ENCODE results near the gene TMED9.

Gene TMED9

DNA sequence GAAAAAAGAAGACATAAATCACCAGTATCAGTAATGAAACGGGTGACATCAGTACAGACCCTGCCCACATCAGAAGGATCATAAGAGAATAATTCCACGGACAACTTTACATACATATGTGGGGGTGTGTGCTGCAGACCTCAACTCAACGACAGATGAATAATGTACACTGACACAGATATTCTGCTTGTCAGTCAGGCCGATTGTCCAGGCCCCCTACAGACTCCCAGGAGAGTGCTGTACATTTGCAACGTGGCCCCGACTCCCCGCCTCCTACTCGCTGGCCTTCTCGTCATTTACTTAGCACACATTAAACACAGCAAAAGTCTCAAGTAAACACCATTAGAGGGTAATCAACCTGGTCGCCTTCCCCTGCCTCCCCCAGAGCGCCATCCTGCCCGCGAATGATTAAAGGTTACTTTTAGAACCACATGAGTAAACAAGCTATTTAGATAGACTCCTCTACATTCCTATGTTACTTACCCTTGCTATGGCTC, 3.5 kb upstream of the TMED9 start:
- Histone ChIP-seq H3K27ac (no peak overlapping the region), H3K4me1 (ENCODE audit: low read depth, poor library complexity, severe bottlenecking) (peaks cover 9% of the 10 kb centered on the region), H3K4me2 (no peak overlapping the region), H2AFZ (ENCODE audit: low read depth) (no peak overlapping the region), H3K9ac (no peak overlapping the region), H3K79me2 (ENCODE audit: insufficient read depth, low read depth) (peaks cover 8% of the 10 kb centered on the region; the same call in 1 of the 2 replicates), H3K27me3 (ENCODE audit: insufficient read depth, low read depth) (peaks cover 5% of the 10 kb centered on the region; the same call in 1 of the 2 replicates), H3K36me3 (ENCODE audit: insufficient read depth) (no peaks in the 10 kb centered on the region), H3K4me3 (IDR thresholded peaks at IDR 0.05; ENCODE audit: insufficient read depth, low read depth, low read length) (no peak overlapping the region), H4K20me1 (ENCODE audit: insufficient read depth) (no peaks in the 10 kb centered on the region)
- TF ChIP-seq, protein P1, sequence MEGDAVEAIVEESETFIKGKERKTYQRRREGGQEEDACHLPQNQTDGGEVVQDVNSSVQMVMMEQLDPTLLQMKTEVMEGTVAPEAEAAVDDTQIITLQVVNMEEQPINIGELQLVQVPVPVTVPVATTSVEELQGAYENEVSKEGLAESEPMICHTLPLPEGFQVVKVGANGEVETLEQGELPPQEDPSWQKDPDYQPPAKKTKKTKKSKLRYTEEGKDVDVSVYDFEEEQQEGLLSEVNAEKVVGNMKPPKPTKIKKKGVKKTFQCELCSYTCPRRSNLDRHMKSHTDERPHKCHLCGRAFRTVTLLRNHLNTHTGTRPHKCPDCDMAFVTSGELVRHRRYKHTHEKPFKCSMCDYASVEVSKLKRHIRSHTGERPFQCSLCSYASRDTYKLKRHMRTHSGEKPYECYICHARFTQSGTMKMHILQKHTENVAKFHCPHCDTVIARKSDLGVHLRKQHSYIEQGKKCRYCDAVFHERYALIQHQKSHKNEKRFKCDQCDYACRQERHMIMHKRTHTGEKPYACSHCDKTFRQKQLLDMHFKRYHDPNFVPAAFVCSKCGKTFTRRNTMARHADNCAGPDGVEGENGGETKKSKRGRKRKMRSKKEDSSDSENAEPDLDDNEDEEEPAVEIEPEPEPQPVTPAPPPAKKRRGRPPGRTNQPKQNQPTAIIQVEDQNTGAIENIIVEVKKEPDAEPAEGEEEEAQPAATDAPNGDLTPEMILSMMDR (conservative IDR thresholded peaks at IDR 0.05; ENCODE audit: low read depth, low read length) = no peak

DNA sequence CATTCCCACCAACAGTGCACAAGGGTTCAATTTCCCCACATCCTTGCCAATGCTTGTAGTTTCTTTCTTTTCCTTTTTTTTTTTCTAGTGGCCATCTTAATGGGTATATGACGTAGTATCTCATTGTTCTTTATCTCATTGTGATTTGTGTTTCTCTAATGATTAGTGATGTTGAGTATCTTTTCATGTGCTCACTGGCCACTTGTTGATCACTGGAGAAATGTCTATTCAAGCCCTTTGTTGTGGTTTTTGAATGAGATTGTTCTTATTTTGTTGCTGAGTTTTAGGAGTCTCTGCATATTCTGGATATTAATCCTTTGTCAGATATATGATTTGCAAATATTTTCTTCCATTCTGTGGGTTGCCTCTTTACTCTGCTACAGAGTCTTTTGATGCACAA, 1.6 kb upstream of the TMED9 start:
- peaks cover 12% of the 10 kb centered on the region for H3K4me1 ChIP-seq (ENCODE audit: low read depth, poor library complexity, severe bottlenecking)
- H2AFZ ChIP-seq (ENCODE audit: low read depth) = no peak overlapping the region
- H3K36me3 ChIP-seq (ENCODE audit: insufficient read depth) = no peaks in the 10 kb centered on the region
- H3K4me2 ChIP-seq = no peak overlapping the region
- no peak overlapping the region for H3K27ac ChIP-seq
- H3K79me2 ChIP-seq (ENCODE audit: insufficient read depth, low read depth) = peaks cover 8% of the 10 kb centered on the region; the same call in 1 of the 2 replicates
- H3K4me3 ChIP-seq (IDR thresholded peaks at IDR 0.05; ENCODE audit: insufficient read depth, low read depth, low read length) = no peak overlapping the region
- no peak overlapping the region for H3K9ac ChIP-seq
- TF ChIP-seq, protein P1 (conservative IDR thresholded peaks at IDR 0.05; ENCODE audit: low read depth, low read length) = no peak
- H3K27me3 ChIP-seq (ENCODE audit: insufficient read depth, low read depth) = peaks cover 2% of the 10 kb centered on the region; the same call in 1 of the 2 replicates
- H4K20me1 ChIP-seq (ENCODE audit: insufficient read depth) = no peaks in the 10 kb centered on the region

DNA sequence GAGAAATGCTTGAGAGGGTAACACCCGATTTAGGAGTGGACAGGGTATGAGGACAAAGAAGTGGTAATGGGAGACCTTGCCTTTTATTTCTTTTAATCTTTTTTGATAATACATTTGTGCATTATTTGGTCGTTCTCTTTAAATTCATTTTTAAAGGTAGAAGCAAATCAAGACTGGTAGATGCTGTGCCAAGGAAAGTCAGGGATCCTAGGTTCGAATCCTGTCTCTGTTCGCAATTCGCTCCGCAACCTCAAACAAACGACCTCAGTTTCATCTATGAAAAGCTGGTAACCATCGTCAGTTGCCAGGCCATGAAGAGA, 353 bp upstream of the TMED9 start:
- Histone ChIP-seq H3K79me2 (ENCODE audit: insufficient read depth, low read depth) (peaks cover 8% of the 10 kb centered on the region; the same call in 1 of the 2 replicates), H3K4me3 (IDR thresholded peaks at IDR 0.05; ENCODE audit: insufficient read depth, low read depth, low read length) (no peak overlapping the region), H3K4me2 (peak overlapping the region; percentile 68), H3K27me3 (ENCODE audit: insufficient read depth, low read depth) (peaks cover 2% of the 10 kb centered on the region; the same call in 1 of the 2 replicates), H2AFZ (ENCODE audit: low read depth) (peak overlapping the region; percentile 86), H3K4me1 (ENCODE audit: low read depth, poor library complexity, severe bottlenecking) (peaks cover 12% of the 10 kb centered on the region), H3K36me3 (ENCODE audit: insufficient read depth) (no peaks in the 10 kb centered on the region), H3K27ac (no peak overlapping the region), H4K20me1 (ENCODE audit: insufficient read depth) (no peaks in the 10 kb centered on the region), H3K9ac (peak overlapping the region; percentile 70)
- TF ChIP-seq, protein P1 (conservative IDR thresholded peaks at IDR 0.05; ENCODE audit: low read depth, low read length) = no peak

DNA sequence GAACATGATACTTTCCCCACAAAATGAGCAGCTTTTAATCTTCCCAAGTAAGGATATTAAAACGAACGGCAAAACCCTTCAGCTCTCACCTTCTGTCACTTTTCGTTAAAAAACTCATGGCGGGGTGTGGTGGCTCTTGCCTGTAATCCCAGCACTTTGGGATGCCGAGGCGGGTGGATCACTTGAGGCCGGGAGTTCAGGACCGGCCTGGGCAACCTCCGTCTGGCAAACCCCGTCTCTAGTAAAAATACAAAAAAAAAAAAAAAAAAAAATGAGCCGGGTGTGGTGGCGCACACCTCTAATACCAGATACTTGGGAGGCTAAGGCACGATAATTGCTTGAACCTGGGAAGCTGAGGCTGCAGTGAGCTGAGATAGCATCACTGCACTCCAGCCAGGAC, 902 bp downstream of the TMED9 start:
- H3K4me1 ChIP-seq (ENCODE audit: low read depth, poor library complexity, severe bottlenecking) = peaks cover 12% of the 10 kb centered on the region
- H3K4me2 ChIP-seq = peak overlapping the region; percentile 40; the same call in 1 of the 2 replicates
- peak overlapping the region; percentile 70; the same call in 1 of the 2 replicates for H3K9ac ChIP-seq
- no peak overlapping the region for H3K4me3 ChIP-seq (IDR thresholded peaks at IDR 0.05; ENCODE audit: insufficient read depth, low read depth, low read length)
- no peak overlapping the region; the same call in 1 of the 2 replicates for H3K27ac ChIP-seq
- peaks cover 8% of the 10 kb centered on the region; the same call in 1 of the 2 replicates for H3K79me2 ChIP-seq (ENCODE audit: insufficient read depth, low read depth)
- peaks cover 2% of the 10 kb centered on the region; the same call in 1 of the 2 replicates for H3K27me3 ChIP-seq (ENCODE audit: insufficient read depth, low read depth)
- no peak overlapping the region for H2AFZ ChIP-seq (ENCODE audit: low read depth)
- H3K36me3 ChIP-seq (ENCODE audit: insufficient read depth) = no peaks in the 10 kb centered on the region
- TF ChIP-seq, protein P1 (conservative IDR thresholded peaks at IDR 0.05; ENCODE audit: low read depth, low read length) = no peak
- no peaks in the 10 kb centered on the region for H4K20me1 ChIP-seq (ENCODE audit: insufficient read depth)
